Peyer's patch (tissue), 4 donors: ENCODE results near the gene DNM3. TPM values are rescaled to one million over a fixed set of nuclear protein-coding genes. Genes with fewer than 3 reads are reported as not detected.

ENCODE experiments used
- DNase-seq, 3 donors: peaks; one replicate each; pipeline ENCODE4 v3.0.0-alpha.2; 2017 to 2019
- H3K27ac ChIP-seq, 4 donors: fragments of 200-600 bp; sonication (generic); one replicate each; pipeline ENCODE4 v1.5.1; 2016 to 2019
- H3K27me3 ChIP-seq, 2 donors: fragments of 200-600 bp; sonication (generic); one replicate each; pipeline ENCODE4 v1.5.1; 2019
- H3K36me3 ChIP-seq, 3 donors: fragments of 200-600 bp; sonication (generic); one replicate each; pipeline ENCODE4 v1.5.1; 2016 to 2019
- H3K4me1 ChIP-seq, 4 donors: fragments of 200-600 bp; sonication (generic); one replicate each; pipeline ENCODE4 v1.5.1; 2016 to 2019
- H3K4me3 ChIP-seq, 4 donors: fragments of 200-600 bp; sonication (generic); 1 replicate in 3 of 4; 2 replicates in 1 of 4; pipeline ENCODE4 v1.5.1; 2016 to 2019; ENCODE audit warnings: mild to moderate bottlenecking in 1 of 4
- H3K9me3 ChIP-seq, 4 donors: fragments of 200-600 bp; sonication (generic); one replicate each; pipeline ENCODE4 v1.5.1; 2016 to 2019; ENCODE audit warnings: mild to moderate bottlenecking in 1 of 4
- POLR2A ChIP-seq, 2 donors: fragments of 450-650 bp; IDR thresholded peaks; one replicate each; pipeline ENCODE4 v1.5.1; 2017; ENCODE audit warnings: antibody characterized with exemption in 2 of 2, mild to moderate bottlenecking in 2 of 2, moderate library complexity in 2 of 2
- total RNA-seq, 4 donors: library from RNA; depleted of rRNA; stranded (reverse); fragments of >200 nt; gene quantifications; one replicate each; pipeline ENCODE4 v1.1.0, GENCODE V29; 2016
- TF ChIP-seq, protein P1 (sequence below), 6 experiments: fragments of 450-650 bp in 4 of 6; fragments of 200-600 bp in 2 of 6; sonication (generic) in 1 of 6; IDR thresholded peaks; one replicate each; pipeline ENCODE4 v1.5.1; 2017 to 2019; ENCODE audit warnings: antibody characterized with exemption in 6 of 6, mild to moderate bottlenecking in 3 of 6, moderate library complexity in 1 of 6

Gene DNM3
- total RNA-seq, 4 donors from 2014 or later, result 1.4 to 11.6 (median 2.0) TPM

GRCh38 chr1:172178886-172179285 is 337.6 kb downstream of the DNM3 start:
- Histone ChIP-seq H3K27me3 (no peaks in the 10 kb centered on the region), H3K9me3 (no peaks in the 10 kb centered on the region), H3K4me3 (no peak overlapping the region), H3K36me3 (no peaks in the 10 kb centered on the region), H3K27ac (no peak overlapping the region), H3K4me1 (peaks cover 0 to 29% (median 4%) of the 10 kb centered on the region in 4 donors)
- no peak for DNase-seq
- no peak for TF ChIP-seq POLR2A (IDR thresholded peaks at IDR 0.05)
- TF ChIP-seq, protein P1, sequence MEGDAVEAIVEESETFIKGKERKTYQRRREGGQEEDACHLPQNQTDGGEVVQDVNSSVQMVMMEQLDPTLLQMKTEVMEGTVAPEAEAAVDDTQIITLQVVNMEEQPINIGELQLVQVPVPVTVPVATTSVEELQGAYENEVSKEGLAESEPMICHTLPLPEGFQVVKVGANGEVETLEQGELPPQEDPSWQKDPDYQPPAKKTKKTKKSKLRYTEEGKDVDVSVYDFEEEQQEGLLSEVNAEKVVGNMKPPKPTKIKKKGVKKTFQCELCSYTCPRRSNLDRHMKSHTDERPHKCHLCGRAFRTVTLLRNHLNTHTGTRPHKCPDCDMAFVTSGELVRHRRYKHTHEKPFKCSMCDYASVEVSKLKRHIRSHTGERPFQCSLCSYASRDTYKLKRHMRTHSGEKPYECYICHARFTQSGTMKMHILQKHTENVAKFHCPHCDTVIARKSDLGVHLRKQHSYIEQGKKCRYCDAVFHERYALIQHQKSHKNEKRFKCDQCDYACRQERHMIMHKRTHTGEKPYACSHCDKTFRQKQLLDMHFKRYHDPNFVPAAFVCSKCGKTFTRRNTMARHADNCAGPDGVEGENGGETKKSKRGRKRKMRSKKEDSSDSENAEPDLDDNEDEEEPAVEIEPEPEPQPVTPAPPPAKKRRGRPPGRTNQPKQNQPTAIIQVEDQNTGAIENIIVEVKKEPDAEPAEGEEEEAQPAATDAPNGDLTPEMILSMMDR (IDR thresholded peaks at IDR 0.05), result no peak

DNA sequence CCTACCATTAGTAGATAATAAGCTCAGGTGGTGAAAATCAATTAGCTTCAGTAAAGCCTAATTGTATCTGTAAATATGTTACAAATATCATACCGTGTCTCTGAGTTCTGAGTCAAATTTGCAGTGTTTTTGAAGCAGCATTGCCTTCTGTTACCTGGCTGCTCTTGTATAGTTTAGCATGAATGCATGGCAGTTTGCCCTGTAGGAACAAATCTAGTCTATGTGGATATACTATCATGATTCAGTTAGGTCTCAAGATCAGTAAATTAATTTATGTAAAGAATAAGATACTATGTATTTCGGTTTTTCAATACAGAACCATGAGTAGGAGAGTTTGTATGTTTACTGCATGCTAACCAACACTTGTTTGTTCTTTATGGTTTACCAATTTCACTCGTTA is 338.6 kb downstream of the DNM3 start:
- Histone ChIP-seq H3K27me3 (no peaks in the 10 kb centered on the region), H3K4me1 (peaks cover 0 to 29% (median 4%) of the 10 kb centered on the region in 4 donors), H3K36me3 (no peaks in the 10 kb centered on the region), H3K27ac (peak overlapping the region; percentile 78 to 88 (median 84)), H3K4me3 (no peak overlapping the region), H3K9me3 (no peaks in the 10 kb centered on the region)
- TF ChIP-seq POLR2A (IDR thresholded peaks at IDR 0.05), result no peak
- TF ChIP-seq, protein P1 (IDR thresholded peaks at IDR 0.05), result no peak
- DNase-seq, result no peak

DNA sequence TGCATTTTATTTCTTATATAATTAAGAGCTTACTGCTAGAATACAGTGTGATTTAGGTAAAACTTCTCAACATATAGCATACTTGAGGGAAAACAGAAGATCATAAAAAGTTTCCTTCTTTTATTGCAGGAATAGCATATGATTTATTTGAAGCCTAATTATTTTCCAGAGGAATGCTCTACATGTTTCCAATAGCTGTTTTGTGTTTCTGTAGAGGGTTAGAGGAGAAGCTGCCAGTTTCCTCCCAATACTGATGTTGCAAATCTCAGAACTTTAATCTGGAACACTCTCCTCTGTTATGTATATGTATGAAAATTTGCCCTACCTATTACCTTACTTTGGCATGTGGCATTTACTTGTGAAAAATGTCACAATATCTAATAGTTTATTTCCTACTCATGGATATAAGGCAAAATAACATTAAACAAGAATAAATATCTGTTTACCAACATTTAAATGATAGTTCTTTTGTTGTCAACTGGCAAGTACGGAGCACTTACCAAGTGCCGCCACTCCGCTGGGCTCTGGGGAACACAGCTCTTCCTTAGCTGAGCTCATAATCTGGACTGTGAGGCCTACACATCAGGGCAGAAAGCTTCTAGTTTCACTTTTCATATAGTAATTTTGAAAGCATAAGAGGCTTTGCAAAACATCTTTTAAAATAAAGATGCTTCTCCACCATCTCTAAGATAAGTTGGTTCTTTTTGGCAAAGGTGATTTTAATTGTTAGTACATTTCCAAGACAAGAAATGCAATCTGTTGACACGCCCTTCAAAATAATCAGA is 339.4 kb downstream of the DNM3 start:
- no peaks in the 10 kb centered on the region for H3K36me3 ChIP-seq
- no peaks in the 10 kb centered on the region for H3K9me3 ChIP-seq
- H3K4me3 ChIP-seq, result peak overlapping the region in 2 of 4 donors; percentile 1 to 27
- peak; percentile 50 to 81 (median 63) for DNase-seq
- peaks cover 0 to 29% (median 4%) of the 10 kb centered on the region in 4 donors for H3K4me1 ChIP-seq
- peak overlapping the region; percentile 78 to 88 (median 84) for H3K27ac ChIP-seq
- H3K27me3 ChIP-seq, result no peaks in the 10 kb centered on the region
- TF ChIP-seq, protein P1 (IDR thresholded peaks at IDR 0.05), result no peak
- TF ChIP-seq POLR2A (IDR thresholded peaks at IDR 0.05), result no peak

GRCh38 chr1:172184506-172185191 is 343.4 kb downstream of the DNM3 start:
- H3K27me3 ChIP-seq, result no peaks in the 10 kb centered on the region
- peaks cover 0 to 21% (median 4%) of the 10 kb centered on the region in 4 donors for H3K4me1 ChIP-seq
- H3K27ac ChIP-seq, result peak overlapping the region in 1 of 4 donors; percentile 64
- H3K9me3 ChIP-seq, result no peaks in the 10 kb centered on the region
- TF ChIP-seq, protein P1 (IDR thresholded peaks at IDR 0.05), result no peak
- TF ChIP-seq POLR2A (IDR thresholded peaks at IDR 0.05), result no peak
- no peak overlapping the region for H3K4me3 ChIP-seq
- no peak for DNase-seq
- no peaks in the 10 kb centered on the region for H3K36me3 ChIP-seq

DNA sequence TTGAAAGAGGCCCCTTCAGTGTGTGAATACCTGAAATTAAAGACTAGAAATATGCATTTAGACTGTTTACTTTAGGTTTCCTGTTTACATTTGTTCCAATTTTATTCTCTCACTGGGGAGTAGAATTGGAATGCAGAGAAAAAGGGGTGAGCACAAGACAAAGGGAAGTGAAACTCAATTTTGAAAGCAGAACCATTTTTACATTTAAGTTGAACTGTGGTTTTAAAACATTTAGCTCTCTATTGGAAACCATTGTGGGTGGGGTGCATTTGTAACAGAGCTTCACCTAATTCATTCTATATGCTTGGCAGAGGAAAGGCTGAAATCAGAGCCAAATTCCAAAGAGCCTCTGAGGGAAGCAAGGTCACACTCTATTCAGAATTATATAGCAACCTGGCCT is 343.9 kb downstream of the DNM3 start:
- no peak for TF ChIP-seq POLR2A (IDR thresholded peaks at IDR 0.05)
- no peak for DNase-seq

DNA sequence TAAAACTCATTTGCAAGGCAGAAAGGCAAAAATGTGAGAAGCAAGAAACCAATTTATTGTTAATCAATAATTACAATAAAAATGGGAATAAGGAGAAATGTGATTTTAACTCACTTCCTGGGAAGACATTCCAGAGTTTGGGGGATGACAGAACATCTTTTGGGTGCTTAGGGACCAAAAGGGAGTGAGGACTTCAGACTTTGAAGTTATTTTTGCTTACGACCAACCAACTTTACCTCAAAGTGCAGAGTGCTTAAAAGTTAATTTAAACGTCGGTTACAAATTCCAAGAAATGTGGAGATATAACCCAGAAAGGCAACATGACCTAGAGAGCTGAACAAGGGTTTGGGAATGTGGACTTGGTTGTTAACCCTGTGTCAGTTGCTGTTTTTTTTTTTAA is 344.7 kb downstream of the DNM3 start:
- no peak for TF ChIP-seq POLR2A (IDR thresholded peaks at IDR 0.05)
- TF ChIP-seq, protein P1 (IDR thresholded peaks at IDR 0.05), result no peak
- Histone ChIP-seq H3K36me3 (no peaks in the 10 kb centered on the region), H3K27ac (peak overlapping the region in 2 of 4 donors; percentile 27 to 64), H3K9me3 (no peaks in the 10 kb centered on the region), H3K4me1 (peaks cover 0 to 9% (median 0%) of the 10 kb centered on the region in 4 donors), H3K4me3 (no peak overlapping the region), H3K27me3 (no peaks in the 10 kb centered on the region)
- DNase-seq, result no peak

More for the DNA sequence above, 343.9 kb downstream of the DNM3 start:
- H3K27me3 ChIP-seq, result no peaks in the 10 kb centered on the region
- H3K4me3 ChIP-seq, result no peak overlapping the region
- H3K9me3 ChIP-seq, result no peaks in the 10 kb centered on the region
- no peaks in the 10 kb centered on the region for H3K36me3 ChIP-seq
- H3K27ac ChIP-seq, result peak overlapping the region in 1 of 4 donors; percentile 64
- peaks cover 0 to 16% (median 3%) of the 10 kb centered on the region in 4 donors for H3K4me1 ChIP-seq
